GM18499 (cell line): ENCODE measurements around the gene TMOD4.

Experiments used
- ATAC-seq: cut with Tn5 transposase; IDR thresholded peaks from one replicate; pipeline ENCODE4 v1.9.1; 2021; ENCODE audit warnings: moderate number of reproducible peaks; ENCODE audit not compliant: insufficient read depth, unreplicated experiment

The TMOD4 gene

GRCh38 chr1:151144474-151145303 lies 31.1 kb downstream of the TMOD4 start:
- ATAC-seq: no peak

GRCh38 chr1:151143986-151144385 lies 31.8 kb downstream of the TMOD4 start:
- no peak for ATAC-seq

- ATAC-seq: no peak
These were observed 32.7 kb downstream of the TMOD4 start for GRCh38 chr1:151143057-151143435.

GRCh38 chr1:151142411-151143056 lies 33.2 kb downstream of the TMOD4 start:
- ATAC-seq: no peak

GRCh38 chr1:151137789-151138188 lies 38.0 kb downstream of the TMOD4 start:
- no peak for ATAC-seq

- no peak for ATAC-seq
These were observed 40.1 kb downstream of the TMOD4 start for GRCh38 chr1:151135433-151136385.

GRCh38 chr1:151134991-151135390 lies 40.8 kb downstream of the TMOD4 start:
- no peak for ATAC-seq

GRCh38 chr1:151134396-151134795 lies 41.4 kb downstream of the TMOD4 start:
- ATAC-seq: no peak

- ATAC-seq: no peak
These were observed 42.6 kb downstream of the TMOD4 start for GRCh38 chr1:151133018-151133806.

GRCh38 chr1:151132335-151133017 lies 43.3 kb downstream of the TMOD4 start:
- ATAC-seq: no peak

GRCh38 chr1:151131701-151132334 lies 44.0 kb downstream of the TMOD4 start:
- no peak for ATAC-seq

- no peak for ATAC-seq
These were observed 44.7 kb downstream of the TMOD4 start for GRCh38 chr1:151130987-151131586.

GRCh38 chr1:151128800-151129199 lies 47.0 kb downstream of the TMOD4 start:
- no peak for ATAC-seq

- no peak for ATAC-seq
These were observed 50.9 kb downstream of the TMOD4 start for GRCh38 chr1:151124763-151125403.
